Pons (tissue), 1 donor: ENCODE measurements around the gene ZAP70.

Source experiments
- DNase-seq: peaks from one replicate; pipeline ENCODE4 v3.0.0-alpha.2; 2016; ENCODE audit warnings: low spot score

Gene ZAP70

DNA sequence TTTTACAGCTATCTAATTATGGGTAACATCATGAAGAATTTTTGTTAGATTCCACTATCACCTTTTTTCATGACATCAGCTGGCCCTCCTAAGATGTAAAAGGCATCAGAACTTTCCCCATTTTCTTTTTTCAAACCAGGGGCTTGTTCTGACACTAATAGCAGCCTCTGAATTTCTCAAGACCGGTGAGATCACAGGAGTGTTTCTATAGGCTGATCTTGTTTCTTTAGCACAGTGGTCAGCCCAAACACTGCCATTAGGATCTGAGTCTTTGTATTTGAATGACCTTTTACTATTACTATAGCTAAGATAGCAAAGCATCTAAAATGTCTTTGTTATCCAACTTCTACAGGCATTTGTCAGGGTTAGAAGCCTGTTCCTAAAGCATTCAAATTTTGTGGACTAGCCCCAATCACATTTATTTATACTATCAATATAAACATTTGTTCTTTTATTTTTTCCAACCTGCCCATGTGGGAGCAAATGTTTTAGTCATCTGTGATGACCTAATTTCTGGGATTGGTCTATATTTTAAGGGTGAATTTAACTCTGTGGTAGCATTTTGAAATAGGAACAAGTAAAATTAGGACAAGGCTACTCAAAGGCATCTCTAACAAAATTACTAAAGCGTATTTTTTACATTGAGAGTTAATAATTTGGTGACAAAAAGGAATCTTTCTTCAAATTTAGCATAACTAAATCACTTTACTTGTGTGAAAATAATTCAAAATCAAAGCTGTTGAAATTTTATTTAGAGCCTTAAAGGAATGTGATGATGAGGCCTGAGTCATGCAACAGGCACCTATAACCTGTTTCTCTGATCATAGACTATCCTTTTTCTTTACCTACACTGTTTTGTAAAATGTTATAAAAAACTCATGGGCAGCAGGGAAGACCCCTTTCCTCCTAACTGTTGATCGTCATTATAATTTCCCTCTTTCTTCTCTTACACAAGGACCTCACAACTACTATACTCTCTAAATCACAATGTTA is 39.3 kb downstream of the ZAP70 start:
- DNase-seq = no peak

- no peak for DNase-seq
Observed at GRCh38 chr2:97754690-97755346, 41.4 kb downstream of the ZAP70 start.

- DNase-seq = no peak
Observed at GRCh38 chr2:97755491-97755890, 42.1 kb downstream of the ZAP70 start.

- no peak for DNase-seq
Observed at GRCh38 chr2:97757062-97757461, 43.7 kb downstream of the ZAP70 start.

DNA sequence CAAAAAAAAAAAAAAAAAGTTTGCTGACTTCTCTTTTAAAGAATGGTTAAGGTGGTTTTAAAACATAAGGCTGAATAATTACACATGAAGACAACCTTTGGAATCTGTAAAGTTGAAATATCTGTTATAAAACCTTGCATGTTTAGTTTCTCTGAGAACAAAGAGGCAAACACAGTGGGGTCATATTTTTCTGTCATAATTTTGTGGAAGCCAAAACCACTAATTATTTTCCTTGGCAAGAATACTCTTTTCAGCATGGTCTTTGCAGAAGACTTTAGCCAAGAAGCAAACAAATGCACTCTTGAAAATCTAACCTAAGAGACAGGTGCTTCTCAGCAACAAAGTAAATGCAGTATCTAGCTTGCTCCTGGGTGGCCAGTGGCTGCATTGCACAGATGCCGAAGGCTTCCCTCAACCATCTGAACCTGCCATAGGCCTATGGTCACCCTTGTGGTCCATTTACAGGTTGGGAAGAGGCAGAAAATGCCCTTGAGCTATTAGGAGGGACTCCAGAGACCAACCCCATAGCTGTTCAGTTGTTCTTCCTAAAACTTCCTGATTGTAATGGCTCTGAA is 44.8 kb downstream of the ZAP70 start:
- no peak for DNase-seq

GRCh38 chr2:97759727-97760407 is 46.5 kb downstream of the ZAP70 start:
- no peak for DNase-seq

DNA sequence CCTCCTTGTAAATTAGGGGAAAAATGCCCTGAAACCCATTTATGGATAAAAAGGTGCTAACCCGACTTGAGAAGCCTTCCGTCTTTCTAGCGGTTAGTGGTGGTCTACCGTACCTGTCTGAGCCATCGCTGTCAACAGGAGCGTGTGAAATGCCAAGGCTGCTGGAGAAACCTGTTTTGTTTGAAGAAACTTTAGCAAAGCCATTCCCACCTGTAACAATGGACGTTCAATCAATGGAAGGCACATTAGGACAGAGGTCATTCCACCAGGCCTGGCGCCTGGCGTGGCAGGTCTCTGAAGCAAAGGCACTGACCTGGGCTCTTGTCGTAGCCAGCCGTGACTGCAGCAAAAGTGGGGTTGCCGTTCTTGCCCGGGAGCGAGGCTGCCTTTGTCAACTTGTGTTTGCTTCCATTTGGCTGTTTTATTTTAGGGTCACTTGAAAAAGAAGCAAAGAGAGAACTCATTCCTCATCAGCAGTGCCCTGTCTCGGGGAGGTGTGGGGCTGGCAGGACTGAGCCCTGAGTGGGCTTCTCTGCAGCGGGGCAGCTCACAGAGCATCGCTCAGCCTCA is 47.2 kb downstream of the ZAP70 start:
- no peak for DNase-seq

DNA sequence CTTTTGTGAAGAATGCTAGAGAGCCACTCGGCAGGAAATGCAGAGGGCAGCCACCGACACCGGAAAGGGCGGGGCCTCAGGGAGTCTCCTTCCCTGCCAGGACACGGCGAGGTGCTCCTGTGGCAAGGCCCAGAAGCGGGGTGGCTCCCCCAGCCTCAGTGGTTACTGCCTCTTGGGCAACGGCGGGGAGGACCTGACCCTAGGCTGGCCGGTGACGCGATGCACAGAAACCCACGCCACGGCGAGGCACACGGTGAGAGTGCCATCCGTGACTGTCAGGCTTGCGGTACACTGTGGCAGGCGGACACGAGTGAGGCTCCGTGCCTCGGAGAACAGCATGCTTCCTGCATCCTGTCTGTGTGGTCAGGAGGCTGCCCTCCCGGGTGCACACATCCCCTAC is 47.8 kb downstream of the ZAP70 start:
- no peak for DNase-seq

- no peak for DNase-seq
Observed at GRCh38 chr2:97763176-97763845, 49.9 kb downstream of the ZAP70 start.

GRCh38 chr2:97764559-97765263 is 51.3 kb downstream of the ZAP70 start:
- DNase-seq = no peak

DNA sequence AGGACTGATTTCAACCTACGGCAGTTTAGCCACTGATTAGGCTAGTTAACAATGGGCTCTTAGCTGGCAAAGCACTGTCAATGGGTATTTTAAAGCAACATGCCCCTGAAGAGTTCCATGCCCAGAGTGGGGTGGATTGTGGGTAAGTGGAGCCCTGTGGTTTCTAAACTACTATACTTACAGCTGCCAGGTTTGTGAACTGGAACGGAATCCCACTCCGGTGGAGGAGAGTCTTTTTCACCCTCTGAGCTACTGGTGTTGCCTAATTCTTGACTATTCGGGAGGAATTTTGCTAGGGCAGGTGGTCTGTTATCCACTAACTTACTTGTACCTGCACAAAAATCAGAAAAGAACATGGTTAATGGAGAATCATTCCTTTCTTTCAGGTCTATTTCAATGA is 52.6 kb downstream of the ZAP70 start:
- DNase-seq = no peak

GRCh38 chr2:97766567-97766966 is 53.2 kb downstream of the ZAP70 start:
- no peak for DNase-seq

DNA sequence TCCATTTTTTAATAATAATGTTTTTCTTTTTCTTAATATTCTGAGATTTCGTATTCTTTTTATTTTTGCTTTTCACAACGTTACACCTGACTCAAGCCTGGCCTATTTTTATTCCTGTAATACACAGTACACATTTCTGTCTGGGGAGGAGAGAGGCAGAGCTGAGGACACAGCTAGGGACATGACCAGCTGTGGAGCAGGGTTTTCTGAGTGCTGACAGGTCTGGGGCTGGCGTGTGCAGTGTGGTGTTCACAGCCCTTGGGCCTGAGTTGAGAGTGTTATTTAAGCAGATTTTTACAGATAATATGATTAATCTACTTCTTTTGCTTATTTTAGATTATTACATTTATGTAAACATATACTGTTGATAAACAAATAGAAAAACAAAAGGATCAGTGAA is 55.9 kb downstream of the ZAP70 start:
- no peak for DNase-seq

DNA sequence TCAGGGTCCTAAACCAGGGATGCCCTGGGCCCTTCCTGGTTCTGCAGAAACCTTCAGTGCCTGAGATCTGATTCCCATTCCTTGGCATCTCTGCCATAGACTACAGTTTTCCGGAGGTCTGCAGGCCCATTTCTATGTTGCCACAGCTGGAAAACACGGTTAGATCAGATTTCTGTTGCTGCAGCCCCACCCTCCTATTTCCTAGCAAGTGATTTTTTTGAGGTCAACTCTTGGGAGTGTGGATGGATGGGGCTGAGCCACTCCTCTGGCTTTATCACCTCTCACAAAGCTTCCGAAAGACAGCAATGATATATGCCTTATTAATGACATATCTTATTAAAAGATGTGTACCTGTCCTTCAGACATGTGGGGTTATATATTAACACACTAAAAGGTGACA is 56.3 kb downstream of the ZAP70 start:
- no peak for DNase-seq

DNA sequence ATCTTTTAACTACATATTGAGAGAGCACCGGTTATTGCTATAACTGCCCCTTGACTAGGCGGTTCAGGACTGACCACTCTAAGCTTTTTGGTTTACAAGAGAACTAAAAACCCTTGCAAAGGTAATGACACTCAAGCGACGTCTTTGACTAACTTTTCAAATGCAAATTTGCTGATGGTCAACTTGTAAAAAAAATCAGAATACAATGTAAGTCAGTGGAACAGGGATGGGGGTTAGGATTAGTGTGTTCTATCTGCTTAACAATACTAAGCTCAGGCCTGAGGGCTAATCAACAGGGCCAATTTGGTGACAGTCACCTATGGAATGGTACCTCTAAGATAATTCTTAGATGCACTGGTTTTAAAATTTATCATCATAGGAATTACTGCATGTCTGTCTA is 57.1 kb downstream of the ZAP70 start:
- DNase-seq = no peak

- DNase-seq = no peak
Observed at GRCh38 chr2:97774425-97774824, 61.0 kb downstream of the ZAP70 start.

GRCh38 chr2:97775074-97775473 is 61.7 kb downstream of the ZAP70 start:
- DNase-seq = no peak

DNA sequence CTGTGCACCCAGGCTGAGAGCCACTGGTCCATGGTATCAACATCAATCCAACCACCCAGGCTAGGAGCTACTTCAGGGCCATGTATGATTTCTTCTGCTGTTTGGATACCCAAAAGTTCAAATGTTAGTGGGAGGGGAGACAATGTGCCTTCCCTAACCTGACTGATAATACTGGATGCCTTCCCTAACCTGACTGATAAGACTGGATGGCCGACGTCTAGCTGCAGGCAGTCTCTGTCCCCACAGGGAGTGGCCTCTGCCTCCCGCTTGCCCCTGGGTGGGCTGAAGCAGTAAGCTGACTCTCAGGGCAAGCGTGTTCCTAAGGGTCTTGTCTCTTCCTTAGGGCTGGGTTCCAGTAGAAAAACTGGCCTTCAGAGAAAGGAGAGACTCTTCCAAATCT is 65.8 kb downstream of the ZAP70 start:
- DNase-seq = no peak

DNA sequence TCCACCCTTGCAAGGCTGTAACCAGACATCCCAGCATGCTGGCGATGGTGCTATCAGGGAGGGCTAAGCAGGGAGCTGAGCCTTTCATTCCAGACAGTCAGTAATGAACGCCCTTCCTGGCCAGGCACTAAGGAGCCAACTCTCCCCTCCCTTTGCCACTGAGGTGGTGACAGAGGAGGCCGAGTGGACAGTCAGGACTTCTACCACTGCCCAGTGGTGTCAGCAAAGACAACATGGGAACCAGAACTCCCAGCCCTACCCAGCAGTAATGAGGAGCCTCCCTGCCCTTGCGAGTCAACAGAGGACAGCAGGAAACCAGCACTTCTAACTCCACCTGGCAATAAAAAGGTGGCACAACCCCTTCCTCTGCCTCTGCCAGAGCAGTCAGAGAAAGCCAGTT is 68.6 kb downstream of the ZAP70 start:
- DNase-seq = no peak

- DNase-seq = no peak
Observed at GRCh38 chr2:97784953-97785352, 71.6 kb downstream of the ZAP70 start.

DNA sequence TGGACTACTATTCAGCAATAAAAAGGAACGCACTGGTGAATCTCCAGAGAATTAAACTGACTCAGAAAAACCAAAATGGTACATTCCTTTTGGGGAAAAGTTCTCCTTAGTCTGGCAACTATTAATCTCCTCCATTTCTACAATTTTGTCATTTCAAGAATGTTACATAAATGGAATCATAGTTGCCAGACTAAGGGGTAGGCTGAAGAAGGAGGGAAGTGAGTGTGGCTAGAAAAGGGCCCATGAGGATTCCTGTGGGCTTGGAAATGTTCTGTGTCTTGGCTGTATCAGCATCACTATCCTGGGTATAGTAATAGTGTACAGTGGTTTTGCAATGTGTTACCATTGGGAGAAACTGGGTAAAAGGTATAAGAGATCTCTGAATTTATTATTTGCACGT is 72.4 kb downstream of the ZAP70 start:
- DNase-seq = no peak
